Dermis blood vessel endothelial cell (primary cell): ENCODE measurements around the gene ISG20. TPM values are rescaled to one million over a fixed set of nuclear protein-coding genes. Genes with fewer than 3 reads are reported as not detected.
"Not testable (repeated sequence)": the region's sequence is repeated elsewhere in the genome, so short reads cannot be mapped to it uniquely, and the experiment has no call there.

Experiments used
- DNase-seq: peaks from one replicate; pipeline ENCODE4 v3.0.0; 2010
- total RNA-seq: library from RNA; depleted of rRNA; stranded (reverse); fragments of >200 nt; gene quantifications from 2 replicates; pipeline ENCODE4 v1.2.3, GENCODE V29; 2014

ISG20 gene
- total RNA-seq, 1 donor from 2014 or later, result 49.4 TPM

GRCh38 chr15:88637436-88637835, 1.4 kb upstream of the ISG20 start:
- DNase-seq, result no peak

- no peak for DNase-seq
Observed at GRCh38 chr15:88637841-88638625, 783 bp upstream of the ISG20 start.

- no peak for DNase-seq
Observed at GRCh38 chr15:88641959-88642452, 3.2 kb downstream of the ISG20 start.

- not testable (repeated sequence) for DNase-seq
Observed at GRCh38 chr15:88642514-88642913, 3.7 kb downstream of the ISG20 start.

- DNase-seq, result no peak
Observed at GRCh38 chr15:88644741-88645140, 5.9 kb downstream of the ISG20 start.

- DNase-seq, result no peak
Observed at GRCh38 chr15:88645171-88646087, 6.6 kb downstream of the ISG20 start.

GRCh38 chr15:88646088-88646405, 7.2 kb downstream of the ISG20 start:
- DNase-seq, result no peak

GRCh38 chr15:88646951-88647350, 8.1 kb downstream of the ISG20 start:
- DNase-seq, result no peak

- no peak for DNase-seq
Observed at GRCh38 chr15:88647351-88648105, 8.7 kb downstream of the ISG20 start.

- DNase-seq, result peak; percentile 63
Observed at GRCh38 chr15:88648357-88649214, 9.8 kb downstream of the ISG20 start.

GRCh38 chr15:88649286-88649733, 10.5 kb downstream of the ISG20 start:
- peak; percentile 96 for DNase-seq

GRCh38 chr15:88649753-88650551, 11.1 kb downstream of the ISG20 start:
- no peak for DNase-seq

- DNase-seq, result no peak
Observed at GRCh38 chr15:88650556-88650955, 11.7 kb downstream of the ISG20 start.

GRCh38 chr15:88651136-88651732, 12.4 kb downstream of the ISG20 start:
- no peak for DNase-seq

- DNase-seq, result no peak
Observed at GRCh38 chr15:88651971-88652370, 13.2 kb downstream of the ISG20 start.

- peak; percentile 51 for DNase-seq
Observed at GRCh38 chr15:88652456-88653199, 13.8 kb downstream of the ISG20 start.

- no peak for DNase-seq
Observed at GRCh38 chr15:88653200-88654064, 14.6 kb downstream of the ISG20 start.

- no peak for DNase-seq
Observed at GRCh38 chr15:88654430-88655102, 15.8 kb downstream of the ISG20 start.
